GM21447 (cell line): ENCODE measurements around the gene WNK2.

Experiments
- ATAC-seq: cut with Tn5 transposase; IDR thresholded peaks from one replicate; pipeline ENCODE4 v1.9.1; 2021; ENCODE audit not compliant: unreplicated experiment

WNK2 gene

DNA sequence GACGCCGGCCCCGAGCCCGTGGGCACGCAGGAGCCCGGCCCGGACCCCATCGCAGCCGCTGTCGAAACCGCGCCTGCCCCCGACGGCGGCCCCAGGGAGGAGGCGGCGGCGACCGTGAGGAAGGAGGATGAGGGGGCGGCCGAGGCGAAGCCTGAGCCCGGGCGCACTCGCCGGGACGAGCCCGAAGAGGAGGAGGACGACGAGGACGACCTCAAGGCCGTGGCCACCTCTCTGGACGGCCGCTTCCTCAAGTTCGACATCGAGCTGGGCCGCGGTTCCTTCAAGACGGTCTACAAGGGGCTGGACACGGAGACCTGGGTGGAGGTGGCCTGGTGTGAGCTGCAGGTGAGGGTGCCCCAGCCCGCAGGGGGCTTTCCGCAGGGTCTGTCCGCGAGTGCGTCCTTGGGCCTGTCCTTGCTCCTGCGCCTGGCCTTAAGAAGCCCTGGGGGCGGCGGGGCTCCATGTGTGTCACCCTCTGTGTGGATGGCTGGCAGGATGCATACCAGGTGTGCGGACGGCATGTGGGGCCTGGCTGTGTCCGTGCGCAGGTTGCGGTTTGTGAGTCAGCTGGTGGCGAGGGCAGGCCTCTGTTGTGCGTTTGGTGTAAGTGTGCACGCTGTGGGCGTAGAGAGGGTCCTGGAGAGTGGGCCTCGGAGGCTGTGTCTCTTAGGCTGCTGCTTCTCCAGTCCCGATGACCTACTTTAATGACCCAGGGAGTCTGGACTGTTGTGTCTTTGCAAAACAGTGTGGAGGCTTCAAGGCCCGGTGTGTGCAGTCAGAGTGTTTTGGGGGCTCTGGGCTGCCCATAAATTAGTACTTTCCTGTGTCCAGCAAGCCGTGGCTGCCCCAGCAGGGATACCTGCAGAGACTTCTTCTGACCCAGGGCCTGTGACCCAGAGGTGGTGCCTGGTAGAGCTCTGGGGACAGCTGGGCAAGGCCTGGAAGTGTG, 1.6 kb downstream of the WNK2 start:
- ATAC-seq = no peak

DNA sequence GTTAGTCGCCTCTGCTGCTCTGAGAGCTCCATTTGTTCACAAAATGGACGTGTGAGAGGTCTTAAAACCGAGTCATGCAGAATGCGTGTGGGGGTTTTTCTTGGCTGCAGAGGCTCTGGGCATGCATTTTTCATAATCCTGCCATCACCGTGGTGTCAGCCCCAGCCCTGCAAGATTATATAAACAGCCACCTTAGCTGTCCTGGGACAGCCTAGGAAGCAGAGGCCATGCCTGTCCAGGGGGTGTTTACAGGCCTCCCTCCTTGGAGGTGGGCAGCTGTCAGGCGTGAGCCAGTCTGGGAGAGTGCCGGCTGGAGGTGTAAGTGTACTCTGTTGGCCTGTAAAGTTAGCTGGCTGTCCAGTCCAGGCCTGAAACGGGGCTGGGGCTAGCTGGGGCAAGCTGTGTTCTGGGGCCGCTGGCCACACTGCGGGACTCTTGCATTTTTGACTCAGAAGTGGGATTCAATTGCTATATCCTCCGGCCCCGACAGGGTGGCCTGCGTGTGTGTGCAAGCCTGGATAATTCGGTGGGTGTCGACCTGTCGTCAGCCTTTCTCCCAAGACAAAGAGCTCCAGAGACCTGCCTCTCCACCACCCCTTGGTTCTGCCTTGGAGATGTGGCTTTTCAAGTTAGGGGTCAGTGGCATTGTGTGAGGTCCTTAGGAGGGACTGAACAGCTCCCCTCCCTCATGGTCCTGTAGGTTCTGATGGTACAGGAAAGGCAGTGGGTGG, 2.4 kb downstream of the WNK2 start:
- no peak for ATAC-seq

DNA sequence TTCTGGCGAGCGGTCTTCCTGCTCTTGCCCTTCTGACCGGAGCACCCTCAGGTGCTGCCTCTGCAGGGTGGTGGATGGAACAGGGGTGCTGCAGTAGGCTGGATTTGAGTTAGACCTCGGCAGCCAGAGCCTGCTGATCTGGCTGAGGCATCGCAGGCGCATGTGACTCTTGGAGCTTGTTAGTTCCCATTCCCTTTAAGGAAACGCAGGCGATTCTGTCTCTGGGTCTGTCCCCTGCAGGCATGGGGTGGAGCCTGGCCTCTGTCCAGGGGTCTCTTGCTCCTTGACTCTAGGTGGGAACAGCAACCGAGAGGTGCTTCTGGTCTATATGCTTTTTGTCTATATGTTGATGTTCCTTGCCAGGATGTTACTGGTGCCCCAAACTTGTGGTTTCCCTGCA, 3.1 kb downstream of the WNK2 start:
- ATAC-seq = no peak

DNA sequence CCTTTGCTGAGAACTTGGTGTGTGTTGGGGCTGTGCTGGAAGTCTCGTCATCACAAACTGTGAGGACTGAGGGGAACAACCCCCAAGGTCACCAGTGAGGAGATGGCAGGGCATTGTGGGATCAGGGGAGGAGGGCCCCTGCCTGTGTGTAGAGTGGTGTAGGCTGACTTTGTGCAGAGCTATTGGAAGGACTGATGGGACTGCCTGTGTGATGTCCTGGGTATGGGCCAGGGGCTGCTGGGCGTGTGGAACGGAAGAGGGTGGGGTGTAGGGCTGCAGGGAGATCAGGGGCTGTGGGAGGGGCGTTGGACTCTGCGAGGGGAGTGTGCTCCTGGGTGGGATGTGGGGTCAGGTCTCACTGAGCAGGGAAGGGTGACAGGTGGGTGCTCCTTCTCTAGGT, 3.6 kb downstream of the WNK2 start:
- no peak for ATAC-seq

DNA sequence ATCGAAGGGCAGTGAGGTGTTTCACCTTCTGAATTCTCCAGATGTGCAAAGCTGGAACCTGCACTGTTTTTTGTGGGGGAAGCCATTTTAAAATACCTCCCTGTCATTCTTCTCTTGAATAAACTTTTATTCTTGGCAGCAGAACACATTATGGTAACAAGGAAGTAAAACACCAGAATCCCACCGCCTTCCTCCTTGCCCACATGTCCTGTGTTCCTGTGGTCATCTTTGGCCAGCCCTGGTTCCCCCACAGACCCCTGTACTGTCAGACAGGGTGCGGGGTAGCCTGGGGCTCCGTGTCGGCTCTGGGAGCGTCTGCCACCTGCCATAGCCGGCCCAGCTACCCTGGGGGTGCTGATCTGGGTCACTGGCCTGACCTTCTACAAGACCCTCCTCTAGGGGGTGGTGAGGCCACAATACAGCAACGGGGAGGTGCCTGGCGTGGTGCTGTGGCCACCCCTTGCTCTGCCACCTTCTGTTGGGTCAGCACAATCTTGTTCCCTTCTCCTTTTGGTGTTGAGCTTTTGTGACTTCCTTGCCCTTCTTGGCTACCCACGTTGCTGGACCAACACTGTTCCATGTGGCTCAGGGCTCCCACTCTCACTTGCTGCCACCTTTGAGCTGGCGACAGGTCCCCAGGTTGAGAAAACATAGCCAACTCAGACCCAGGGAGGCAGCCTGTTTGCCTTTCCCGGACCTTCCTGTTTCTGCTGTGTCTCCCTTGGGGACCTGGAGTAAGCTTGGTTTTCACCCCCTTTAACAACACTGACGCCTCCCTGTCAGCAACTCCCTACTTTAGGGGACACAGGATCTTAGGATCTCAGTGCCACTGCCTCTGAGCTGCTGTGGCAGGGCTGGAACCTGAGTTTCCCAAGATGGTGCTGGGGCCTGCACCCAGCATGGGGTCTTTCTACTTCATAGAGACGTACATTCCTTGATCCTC, 4.8 kb downstream of the WNK2 start:
- no peak for ATAC-seq

DNA sequence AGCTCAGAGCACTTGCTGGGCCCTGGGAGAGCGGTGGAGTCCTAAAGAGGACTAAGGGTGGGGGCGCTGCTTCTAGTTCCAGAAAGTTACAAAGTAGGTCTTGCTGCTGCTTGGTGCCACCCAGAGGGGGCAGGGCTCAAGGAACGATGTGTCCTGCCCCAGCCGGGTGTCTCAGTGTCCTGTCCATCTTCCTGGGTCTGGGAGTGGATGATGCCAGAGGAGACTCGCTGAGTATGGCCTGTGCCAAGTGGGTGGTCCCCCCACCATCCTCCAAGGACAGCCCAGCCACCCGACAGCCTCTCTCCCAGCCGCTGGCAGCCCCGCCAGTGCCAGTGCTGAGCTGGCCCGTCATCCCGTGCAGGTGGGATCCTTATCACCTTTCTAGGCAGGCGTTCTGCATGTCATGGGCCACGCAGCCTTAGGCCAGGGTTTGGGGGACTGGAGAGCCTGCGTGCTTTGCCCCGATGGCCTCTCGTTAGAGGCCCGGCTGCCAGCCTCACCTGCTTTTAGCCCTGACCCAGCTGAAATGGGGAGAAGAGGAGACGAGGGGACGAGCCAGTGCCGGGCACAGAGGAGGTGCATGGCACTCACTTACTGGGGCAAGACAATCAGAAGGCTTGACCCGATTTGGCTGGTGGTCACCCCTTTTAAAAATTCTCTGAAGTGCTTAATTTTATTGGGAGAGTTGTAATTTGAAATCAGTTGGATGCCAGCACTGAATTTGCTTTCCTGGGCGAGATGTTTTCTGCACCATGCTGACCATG, 5.6 kb downstream of the WNK2 start:
- no peak for ATAC-seq

DNA sequence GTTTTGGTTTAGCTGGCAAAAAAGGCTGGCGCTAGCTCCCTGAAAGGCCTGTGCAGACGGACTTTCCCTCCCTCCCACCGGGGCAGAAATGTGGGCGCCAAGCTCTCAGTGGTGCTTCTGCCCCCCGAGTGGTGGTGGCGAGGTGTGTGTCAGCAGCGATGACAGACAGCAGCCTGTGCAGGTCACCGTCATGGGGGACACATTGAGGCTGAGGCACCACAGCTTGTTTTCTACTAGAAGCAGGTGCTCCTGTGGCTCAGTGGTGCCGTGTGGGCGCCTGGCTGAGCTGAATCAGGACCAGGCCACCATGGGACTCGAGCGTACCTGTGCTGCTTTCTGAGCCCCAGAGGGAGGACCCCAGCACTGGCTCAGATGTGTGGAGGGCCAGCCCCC, 6.2 kb downstream of the WNK2 start:
- ATAC-seq = no peak

DNA sequence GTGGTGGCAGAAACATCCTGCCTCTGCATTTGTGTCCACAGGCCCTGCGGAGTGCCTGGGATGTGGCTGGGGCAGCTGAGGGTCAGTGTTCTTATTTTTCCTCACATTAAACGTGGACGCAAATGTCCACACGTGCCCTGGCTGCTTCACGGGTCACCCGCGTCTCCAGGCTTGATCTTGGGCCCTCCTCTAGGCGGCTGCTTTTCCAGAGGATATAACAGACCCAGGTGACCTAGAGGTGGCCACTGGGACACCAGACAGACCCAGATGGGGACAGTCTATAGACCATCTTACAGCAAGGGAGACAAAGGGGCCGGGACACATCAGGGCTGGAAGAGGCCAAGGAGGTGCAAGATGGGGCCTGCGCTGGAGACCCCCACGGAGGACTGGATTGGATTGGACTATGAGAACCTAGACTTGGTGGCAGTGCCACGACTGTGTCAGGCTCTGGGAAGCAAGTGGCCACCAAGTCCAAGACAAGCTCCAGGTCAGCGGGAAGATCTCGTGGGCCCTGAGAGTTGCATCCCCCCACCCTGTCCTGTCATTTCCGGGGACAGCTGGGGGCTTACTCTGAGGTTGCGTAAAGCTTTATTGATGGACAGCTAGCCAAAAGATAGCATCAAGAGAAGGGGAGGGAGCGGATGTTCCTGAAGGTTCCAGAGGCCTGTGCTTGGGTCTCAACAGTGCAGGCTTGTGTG, 6.9 kb downstream of the WNK2 start:
- ATAC-seq = no peak

DNA sequence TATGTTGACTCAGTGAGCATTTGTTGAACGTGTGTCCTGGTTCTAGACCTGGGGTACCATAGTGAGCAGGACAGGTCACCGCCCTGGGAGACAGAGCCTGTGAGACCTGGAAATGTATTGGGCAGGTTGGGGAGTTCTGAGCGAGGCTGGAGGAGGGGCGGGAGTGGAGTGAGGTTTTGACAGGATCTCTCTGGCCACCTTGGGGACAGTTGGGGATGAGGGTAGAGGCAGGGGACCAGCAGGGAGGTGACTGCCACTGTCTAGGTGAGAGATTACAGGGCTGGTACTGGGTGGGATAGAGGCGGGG, 7.4 kb downstream of the WNK2 start:
- ATAC-seq = no peak

DNA sequence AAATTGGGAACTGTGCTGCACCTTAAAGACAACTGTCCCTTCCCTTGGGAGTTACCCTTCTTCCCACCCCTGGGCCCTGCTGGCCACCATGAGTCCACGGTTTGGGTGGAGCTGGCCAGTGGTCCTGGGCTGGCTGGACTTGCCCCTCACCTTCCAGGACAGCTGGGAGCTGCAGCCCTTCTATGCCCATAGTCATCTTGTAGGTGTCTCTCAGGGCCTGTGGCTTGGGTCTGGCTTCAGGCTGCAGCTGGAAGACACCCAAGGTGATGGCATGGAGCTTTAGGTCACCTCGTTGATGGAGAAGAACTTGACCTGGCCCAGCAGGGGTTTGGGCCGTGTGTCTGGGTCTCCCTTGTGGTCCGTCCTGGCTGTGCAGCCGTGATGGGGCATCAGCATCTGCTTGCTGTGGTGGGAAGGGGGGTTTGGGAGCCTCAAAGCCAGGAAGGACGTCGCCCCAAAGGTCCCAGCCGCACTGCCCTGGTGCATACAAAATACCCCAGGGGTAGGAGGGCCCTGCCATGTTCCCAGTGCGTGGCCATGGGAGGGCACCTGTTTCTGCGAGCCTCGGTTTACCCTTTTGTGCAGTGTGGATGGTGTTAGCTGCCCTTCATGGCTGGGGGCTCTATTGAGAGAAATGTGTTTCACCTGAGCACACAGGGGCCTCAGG, 8.9 kb downstream of the WNK2 start:
- ATAC-seq = no peak

DNA sequence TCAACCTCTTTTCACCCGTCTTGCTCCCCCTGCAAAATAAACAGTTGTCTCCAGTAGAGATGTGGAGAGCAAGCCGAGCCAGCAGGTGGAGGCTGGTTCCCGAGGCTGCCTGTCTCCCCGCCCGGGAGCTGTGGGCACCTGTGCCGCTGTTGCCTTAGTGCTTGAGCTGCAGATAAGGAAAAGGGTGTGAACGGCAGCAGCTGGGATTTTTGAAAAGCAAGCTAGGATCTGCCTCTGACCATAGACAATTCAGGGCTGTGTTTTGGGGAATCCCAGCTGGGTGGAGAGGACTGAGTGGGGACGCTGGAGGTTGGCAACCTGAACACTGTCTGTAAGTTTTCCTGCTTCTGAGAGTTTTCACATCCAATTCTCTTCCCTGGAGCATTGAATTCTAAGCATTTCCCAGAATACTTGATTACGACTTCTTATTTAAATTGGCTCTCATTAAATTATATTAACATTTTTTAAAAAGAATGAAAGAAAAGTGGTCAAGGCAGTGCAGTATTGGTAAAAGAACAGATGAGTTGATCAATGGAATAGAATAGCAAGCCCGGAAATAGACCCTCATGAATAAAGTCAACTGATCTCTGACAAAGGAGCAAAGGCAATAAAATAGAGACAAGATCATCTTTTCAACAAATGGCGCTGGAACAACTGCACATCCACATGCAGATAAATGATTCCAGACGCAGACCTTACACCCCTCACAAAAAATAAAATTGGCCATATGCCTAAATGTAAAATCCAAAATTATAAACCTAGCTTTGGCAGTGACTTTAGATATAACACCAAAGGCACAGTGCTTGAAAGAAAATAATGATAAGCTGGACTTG, 9.7 kb downstream of the WNK2 start:
- ATAC-seq = no peak

DNA sequence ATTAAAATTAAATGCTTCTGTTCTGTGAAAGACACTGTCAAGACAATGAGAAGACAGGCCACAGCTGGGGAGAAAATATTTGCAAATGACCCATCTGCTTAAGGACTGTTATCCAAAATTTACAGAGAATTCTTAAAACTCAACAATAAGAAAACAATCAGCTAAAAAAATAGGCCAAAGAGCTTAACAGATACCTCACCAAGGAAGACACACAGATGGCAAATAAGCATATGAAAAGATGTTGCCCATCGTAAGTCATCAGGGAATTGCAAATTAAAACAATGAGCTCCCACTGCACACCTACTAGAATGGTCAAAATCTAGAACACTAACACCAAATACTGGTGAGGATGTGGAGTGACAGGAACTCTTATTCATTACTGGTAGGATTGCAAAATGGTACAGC, 10.3 kb downstream of the WNK2 start:
- no peak for ATAC-seq

DNA sequence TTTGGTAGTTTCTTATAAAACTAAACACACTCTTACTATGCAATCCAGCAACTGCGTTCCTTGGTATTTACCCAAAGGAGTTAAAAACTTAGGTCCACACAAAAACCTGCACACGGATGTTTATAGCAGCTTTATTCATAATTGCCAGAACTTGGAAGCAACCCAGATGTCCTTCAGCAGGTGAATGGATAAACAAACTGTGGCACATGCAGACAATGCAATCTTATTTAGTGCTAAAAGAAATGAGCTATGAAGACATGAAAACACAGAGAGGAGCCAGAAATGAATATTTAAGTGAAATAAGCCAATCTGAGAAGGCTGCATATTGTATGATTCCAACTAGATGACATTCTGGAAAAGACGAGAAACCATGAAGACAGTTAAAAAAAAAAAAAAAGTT, 10.7 kb downstream of the WNK2 start:
- ATAC-seq = no peak

DNA sequence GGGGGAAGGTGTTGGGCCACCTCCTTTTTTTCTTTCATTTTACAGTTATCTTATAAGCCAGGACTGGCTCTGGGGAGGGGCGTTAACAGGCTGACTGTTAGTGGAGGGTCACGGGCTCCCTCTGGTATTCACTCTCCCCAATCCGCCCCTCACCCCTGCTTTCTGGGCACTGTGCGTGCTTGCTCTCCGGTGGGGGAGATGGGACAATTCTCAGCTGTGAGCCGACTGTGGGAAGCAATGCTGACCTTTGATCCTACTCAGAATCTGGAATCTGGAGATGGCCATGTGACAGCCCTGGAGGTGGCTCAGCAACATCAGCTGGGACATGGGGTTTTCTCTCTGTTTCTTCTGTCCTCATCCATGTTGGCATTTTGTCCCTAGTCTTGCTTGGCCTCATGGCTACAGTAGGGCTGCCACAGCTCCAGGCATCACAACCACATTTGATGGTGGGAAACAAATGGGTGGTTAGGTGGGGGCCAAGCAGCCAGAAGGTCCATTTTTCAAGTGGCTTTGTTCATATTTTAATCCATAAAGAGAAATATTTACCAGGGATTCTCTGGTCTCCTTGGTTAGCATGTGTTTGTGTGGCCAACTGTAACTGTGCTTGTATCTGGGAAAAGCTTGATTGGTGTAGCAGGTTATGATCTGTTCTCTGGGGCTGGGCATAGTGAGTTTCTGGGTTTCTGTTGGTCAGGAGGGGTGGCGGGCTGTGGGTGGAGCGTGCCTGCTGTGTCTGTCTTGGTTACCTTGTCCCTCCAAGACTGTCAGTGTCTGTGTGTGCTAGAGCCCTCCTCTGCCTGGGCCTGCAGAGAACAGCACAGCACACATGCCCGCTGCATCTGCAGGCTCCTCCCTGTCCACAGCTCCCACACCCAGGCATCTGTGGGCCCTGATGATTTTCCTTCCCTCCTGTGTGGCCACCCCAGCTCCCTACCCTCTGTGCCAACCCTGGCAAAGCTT, 12.4 kb downstream of the WNK2 start:
- ATAC-seq = no peak

DNA sequence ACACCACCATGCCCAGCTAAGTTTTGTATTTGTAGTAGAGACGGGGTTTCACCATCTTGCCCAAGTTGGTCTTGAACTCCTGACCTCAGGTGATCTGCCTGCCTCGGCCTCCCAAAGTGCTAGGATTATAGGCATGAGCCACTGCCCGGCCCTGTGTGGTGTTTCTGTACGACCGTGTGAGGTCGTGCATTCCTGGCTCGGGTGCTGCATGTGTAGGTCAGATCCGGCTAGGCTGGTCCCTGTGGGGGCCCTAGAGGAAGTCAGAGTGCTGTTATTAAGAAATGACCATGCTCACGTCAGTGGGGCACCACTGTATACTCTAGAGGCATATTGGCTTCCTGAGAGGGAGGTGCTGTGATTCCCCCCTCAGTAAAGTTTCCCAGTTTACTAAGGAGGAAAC, 13.7 kb downstream of the WNK2 start:
- no peak for ATAC-seq

DNA sequence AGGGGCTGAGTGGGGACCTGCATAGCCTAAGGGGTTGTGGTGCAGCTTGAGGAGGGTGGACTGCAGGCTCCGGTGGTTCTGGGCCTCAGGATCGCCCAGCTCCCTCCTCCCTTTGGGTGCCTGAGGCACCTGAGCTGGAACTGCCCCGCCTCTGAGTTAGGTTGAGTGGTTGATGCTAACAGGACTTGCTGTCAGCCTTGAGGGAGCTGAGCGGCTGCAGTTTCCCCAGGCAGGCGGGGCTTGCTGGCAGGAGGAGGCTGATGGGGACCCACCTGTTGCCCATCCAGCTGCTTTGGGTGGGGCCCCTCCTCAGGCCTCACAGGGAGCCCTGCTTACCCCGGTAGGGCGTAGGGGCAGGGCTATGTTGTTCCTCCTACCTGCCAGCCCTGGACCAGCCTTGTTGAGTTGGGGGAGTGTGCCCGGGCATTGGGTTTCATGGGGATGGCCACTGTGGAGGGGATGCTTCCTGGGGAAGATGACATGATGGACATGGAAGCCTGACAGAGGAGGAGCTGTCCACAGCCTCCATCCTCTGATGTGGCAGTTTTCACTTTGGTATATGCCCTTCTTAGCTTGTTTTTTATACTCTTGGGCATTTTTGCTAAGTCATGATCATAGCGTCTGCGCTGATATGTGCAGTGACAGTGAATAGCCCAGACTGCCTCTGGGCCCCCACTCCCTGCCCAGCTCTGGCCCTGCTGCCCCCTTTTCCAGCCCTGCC, 14.3 kb downstream of the WNK2 start:
- ATAC-seq = no peak
